Measurements from ENCODE around the gene ERICH3.
A peak's percentile ranks its signal among the peaks of the same experiment; 100 is the strongest.

ERICH3 gene, protein sequence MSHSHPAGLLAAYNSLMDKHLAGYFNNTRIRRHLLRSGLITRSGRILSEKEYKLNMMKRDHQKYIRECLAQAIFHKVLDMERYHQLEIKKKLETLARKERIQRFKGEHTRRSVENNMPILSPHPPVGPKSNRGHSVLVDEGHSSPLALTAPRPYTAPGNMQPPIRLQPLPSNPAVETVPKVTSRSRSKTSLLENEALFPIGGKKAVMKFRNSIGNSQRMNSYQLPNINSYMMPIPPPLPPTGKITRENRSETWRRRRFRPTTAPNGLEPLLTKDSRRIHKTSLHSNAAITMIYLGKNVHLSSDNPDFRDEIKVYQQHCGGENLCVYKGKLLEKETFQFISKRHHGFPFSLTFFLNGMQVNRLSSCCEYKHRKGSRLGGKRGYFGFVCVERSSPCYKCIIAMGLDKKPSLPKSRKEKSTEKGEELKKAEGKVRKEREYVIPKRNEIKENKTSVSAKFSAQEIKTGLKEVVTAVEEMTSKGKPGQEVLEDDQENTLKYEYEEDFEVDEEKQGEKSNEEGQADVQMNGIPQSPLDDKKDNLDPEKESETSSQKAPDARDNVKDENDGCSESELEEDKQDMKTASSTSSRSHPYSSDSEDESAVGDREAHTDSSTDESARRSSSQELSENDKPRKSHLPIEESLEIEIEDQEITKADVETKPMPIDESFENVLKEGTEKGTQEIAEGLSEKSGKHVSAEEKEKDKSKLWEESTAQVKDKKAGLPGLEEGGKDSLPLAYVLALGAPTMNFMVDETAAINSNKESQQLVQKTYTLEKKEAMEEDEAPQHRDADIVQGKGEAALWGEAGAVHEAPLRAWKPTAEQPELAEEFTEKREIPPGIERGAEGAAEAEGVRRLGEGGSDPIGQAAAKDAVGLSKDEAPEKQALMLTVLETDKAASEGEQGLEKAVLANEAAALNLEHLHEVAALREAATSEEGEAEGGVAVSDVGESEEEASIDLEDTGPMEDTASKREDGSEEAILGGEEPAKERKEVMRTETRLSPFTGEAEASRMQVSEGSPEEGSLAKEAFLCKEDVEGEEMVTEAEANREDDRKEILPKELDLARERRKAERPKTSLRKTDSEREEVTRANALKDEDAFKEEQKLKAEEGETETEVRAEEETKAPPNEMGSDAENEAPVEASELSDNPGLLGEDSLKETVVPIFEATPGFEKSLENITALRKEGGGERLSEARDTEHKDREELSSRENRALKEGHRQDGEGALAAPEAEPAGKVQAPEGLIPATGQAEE (N-terminal part only)

DNA sequence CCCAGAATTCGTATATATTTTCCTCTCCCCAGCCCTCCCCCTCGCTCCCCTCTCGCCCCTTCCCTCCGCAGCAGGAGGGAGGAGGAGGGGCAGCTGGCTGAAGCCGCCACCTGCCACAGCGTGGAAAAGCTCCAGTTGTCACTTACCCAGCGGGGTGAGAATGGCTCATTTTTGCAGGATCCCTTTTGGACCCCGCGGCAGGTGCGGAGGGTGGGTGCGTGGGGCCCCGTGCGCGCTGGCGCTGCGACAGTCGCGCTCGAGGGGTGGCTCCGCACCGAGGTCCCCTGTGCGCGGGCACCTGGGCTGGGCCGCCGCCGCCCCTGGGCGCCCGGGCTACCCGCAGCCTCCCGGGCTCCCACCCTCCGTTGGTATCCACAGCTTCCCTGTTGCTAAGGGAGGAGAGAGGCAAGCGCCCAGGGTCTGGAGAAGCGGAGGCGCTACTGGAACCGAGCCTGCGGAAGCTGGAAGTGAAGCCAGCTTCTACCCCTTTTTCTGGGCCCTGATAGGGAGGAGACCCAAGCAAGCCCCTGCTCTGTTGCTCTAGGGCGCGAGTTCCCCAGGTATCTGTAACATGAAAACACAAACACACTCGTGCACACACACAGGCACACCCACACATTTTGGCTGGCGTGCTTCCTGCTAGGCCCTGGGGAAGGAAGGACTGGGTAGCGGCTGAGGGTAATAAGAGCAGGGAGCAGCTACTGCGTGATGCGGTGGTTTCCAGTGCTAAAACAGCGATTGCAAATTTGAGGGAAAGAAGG lies at the start of gene ERICH3:
ERICH3 (minus strand) TSS at position 442 of the 761 bp plus-strand sequence; CDS start at position 169, 273 bp downstream.
- ATAC-seq, result peak; percentile 57

DNA sequence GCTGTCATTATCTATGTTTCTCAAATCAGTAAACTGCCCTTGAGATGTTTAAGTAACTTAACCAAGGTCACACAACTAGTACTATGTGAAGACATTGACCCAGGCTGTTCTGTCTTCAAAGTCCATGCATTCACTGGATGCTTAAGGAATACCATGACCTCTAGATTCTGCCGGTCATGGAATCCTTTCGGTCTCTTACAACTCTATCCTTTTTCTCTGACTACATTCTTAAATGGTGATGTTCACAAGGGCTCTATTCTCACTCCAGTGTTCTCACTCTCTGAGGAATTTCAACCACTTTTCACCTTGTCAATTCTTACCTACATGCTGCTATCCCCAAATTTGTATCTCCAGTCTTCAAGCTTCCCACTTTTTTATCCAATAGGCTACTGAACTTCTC lies 44.0 kb upstream of the ERICH3 start:
- DNase-seq, result no peak
- H3K4me1 Mint-ChIP-seq, result no peaks in the 10 kb centered on the region
- H3K9me3 Mint-ChIP-seq, result no peaks in the 10 kb centered on the region
- H3K27ac Mint-ChIP-seq, result no peak overlapping the region
- no peaks in the 10 kb centered on the region for H3K27me3 Mint-ChIP-seq
- no peak overlapping the region for H3K4me3 Mint-ChIP-seq
- no peak for ATAC-seq

More for the DNA sequence above, at the start of gene ERICH3:
- H3K4me3 Mint-ChIP-seq, result peak within 1 kb of the TSS; percentile 5 to 34
- H3K27ac Mint-ChIP-seq, result no peak within 1 kb of the TSS
- peaks cover 6 to 10% of the 10 kb centered on the region in 2 donors for H3K9me3 Mint-ChIP-seq
- peaks cover 7% of the 10 kb centered on the region for H3K4me1 Mint-ChIP-seq
- DNase-seq, result no peak
- peaks cover 51% of the 10 kb centered on the region for H3K27me3 Mint-ChIP-seq

DNA sequence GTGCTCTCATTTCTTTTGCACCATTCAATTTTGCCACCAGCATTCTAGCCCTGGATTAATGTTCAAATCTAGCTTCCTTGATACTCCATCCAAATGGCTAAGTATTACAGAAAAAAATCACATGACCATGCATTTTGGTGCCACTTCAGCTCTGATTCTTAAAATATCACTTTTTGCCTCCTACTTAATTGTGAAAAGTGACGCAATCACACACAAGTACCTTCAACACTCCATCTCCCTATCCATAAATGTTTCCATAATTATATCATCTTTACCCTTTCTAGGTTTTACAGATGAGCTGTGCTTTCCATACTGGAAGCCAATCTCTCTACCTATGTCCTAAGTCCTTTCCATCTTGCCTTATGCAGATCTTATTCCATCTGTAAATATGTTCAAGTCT lies 43.2 kb upstream of the ERICH3 start:
- H3K9me3 Mint-ChIP-seq, result no peaks in the 10 kb centered on the region
- no peak for DNase-seq
- H3K4me3 Mint-ChIP-seq, result no peak overlapping the region
- no peak overlapping the region for H3K27ac Mint-ChIP-seq
- H3K27me3 Mint-ChIP-seq, result no peaks in the 10 kb centered on the region
- ATAC-seq, result no peak
- H3K4me1 Mint-ChIP-seq, result no peaks in the 10 kb centered on the region

DNA sequence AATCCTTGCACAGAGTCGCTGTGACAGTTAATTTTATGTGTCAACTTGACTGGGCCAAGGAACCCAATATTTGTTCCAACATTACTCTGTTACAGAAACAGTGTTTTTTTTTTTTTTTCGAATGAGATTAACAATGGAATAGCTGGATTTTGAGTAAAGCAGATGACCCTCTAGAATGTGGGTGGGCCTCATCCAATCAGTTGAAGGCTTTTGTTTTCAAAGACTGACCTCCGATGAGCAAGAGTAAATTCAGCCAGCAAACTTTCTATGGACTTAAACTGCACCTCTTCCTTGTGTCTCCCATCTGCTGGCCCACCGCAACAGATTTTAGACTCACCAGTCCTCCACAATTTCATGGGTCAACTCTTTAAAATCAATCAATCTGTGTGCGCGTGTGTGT lies 42.2 kb upstream of the ERICH3 start:
- no peaks in the 10 kb centered on the region for H3K27me3 Mint-ChIP-seq
- no peak overlapping the region for H3K27ac Mint-ChIP-seq
- no peak overlapping the region for H3K4me3 Mint-ChIP-seq
- no peak for ATAC-seq
- H3K4me1 Mint-ChIP-seq, result no peaks in the 10 kb centered on the region
- H3K9me3 Mint-ChIP-seq, result no peaks in the 10 kb centered on the region
- DNase-seq, result no peak

DNA sequence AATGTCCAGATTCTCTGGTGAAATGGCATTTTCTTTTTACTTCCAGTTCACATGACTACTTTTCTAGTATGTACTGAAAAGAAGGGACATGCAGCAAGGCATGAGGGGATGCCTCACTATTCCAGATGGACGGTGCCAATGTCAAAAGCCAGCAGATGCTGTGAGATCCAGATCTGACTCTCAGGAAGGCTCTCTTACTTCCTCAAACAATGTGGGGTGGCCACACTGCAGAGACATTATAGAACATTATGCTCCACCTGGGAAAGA lies 41.6 kb upstream of the ERICH3 start:
- Mint-ChIP-seq H3K4me1 (no peaks in the 10 kb centered on the region), H3K27me3 (no peaks in the 10 kb centered on the region), H3K9me3 (no peaks in the 10 kb centered on the region), H3K4me3 (no peak overlapping the region), H3K27ac (no peak overlapping the region)
- DNase-seq, result no peak
- ATAC-seq, result no peak

DNA sequence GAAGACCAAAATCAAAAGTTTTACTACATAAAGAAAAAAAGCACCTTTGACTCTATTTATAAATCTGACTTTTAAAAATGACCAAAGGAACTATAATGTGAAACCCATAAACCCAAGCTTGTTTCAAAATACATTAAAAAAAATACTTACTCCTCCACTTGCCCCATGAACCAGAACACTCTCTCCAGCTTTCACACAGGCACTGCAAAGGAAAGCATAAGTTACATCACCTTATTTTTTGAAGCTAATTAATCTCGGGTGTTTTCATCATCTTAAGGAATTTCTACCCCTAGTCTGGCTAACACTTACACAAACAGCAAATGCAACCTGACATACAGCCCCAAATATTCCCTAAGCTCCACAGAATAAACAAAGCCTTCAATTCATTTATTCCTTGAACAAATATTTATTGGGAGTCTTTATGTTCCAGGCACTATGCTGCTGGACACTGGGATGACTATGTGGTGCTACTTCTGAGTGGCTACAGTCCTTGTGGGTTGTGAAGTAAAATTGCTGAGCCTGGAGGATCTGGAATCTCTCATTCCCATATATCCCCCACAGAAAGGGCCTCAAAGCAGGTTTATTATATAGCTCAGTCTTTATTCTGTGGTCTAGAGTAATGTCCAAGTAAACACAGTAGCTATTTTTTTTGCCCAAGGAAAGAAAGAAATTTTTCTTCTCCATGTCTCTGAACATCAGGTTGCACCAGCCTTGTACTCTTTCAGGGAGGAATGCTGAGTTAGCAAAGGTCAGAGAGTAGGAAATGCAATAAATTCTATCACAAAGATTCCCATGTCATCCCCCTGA lies 41.0 kb upstream of the ERICH3 start:
- Mint-ChIP-seq H3K9me3 (no peaks in the 10 kb centered on the region), H3K27me3 (no peaks in the 10 kb centered on the region), H3K4me1 (no peaks in the 10 kb centered on the region), H3K27ac (no peak overlapping the region), H3K4me3 (no peak overlapping the region)
- ATAC-seq (no peak), DNase-seq (no peak)

DNA sequence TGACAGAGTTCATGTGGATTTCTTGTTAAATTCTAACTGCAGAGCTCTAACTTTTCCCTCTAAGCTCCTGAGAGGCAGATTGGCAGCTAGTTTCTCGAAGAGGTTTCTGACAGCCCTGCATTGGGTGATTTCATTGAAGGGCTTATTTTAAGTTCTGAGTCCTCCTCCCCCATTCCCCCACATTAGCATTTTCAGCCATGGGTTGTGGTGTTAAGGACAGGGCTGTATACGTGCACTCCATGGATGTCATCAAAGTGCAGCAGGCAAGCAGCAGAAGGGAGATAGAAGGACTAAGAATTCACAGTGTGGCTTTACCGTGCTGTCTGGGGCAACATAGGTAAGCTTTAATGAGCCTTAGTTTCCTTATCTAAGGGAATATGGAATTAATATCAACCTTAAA lies 40.3 kb upstream of the ERICH3 start:
- no peak for DNase-seq
- Mint-ChIP-seq H3K4me3 (no peak overlapping the region), H3K27ac (no peak overlapping the region), H3K9me3 (no peaks in the 10 kb centered on the region), H3K27me3 (no peaks in the 10 kb centered on the region), H3K4me1 (no peaks in the 10 kb centered on the region)
- no peak for ATAC-seq

DNA sequence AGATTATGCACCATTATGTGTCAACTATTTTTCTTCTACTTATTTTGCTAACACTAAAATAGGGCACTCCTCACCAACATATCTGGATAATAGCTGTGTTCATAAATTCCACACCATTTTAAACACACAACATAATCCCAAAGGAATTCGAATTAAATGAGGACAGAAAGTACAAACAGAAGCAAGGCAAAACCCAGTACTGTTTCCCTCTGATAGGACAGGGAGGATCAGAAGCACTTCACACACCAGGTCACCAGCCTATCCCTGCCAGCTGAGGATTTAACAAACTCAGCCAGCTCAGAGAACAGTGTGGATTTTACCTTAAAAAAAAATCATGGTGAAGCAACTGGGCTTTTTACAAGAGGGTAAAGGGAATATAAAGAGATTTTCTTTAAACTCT lies 39.3 kb upstream of the ERICH3 start:
- H3K4me1 Mint-ChIP-seq, result no peaks in the 10 kb centered on the region
- H3K9me3 Mint-ChIP-seq, result no peaks in the 10 kb centered on the region
- no peaks in the 10 kb centered on the region for H3K27me3 Mint-ChIP-seq
- DNase-seq (no peak), ATAC-seq (no peak)
- no peak overlapping the region for H3K4me3 Mint-ChIP-seq
- no peak overlapping the region for H3K27ac Mint-ChIP-seq

DNA sequence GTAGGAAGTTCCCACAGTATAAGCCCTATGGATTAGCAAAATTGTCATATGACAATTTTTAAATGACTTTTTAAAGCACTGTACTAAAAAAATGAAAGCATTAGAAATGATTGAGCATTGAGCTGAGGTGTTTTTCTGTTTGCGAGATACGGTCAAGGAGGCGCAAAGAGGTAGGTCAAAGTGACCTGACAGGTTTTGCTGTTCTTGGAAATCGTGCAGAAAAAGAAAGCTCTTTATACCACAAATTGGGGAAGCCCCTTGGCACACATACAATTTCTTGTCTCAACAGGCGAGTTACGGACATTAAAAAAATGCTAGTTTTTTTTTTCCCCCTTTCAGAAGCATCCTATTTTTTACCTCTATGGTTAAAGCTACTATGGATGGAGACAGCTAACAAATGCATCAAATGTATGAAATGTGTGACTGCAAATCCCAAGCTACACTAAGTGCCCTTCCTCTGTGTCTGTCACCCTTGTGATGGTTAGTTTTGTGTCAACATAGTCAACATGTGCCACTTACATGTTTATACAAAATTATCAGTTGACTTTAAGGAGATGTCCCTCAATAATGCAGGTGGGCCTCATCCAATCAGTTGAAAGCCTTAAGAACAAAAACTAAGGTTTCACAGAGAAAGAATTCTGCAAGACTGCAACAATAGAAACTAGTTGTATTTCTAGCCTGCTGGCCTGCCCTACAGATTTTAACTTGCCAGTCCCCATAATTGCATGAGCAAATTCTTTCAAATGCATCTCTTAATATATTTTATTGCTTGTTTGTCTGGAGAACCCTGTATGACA lies 30.0 kb upstream of the ERICH3 start:
- H3K4me1 Mint-ChIP-seq, result no peaks in the 10 kb centered on the region
- H3K27ac Mint-ChIP-seq, result no peak overlapping the region
- H3K27me3 Mint-ChIP-seq, result no peaks in the 10 kb centered on the region
- ATAC-seq, result no peak
- no peak for DNase-seq
- no peak overlapping the region for H3K4me3 Mint-ChIP-seq
- no peaks in the 10 kb centered on the region for H3K9me3 Mint-ChIP-seq

DNA sequence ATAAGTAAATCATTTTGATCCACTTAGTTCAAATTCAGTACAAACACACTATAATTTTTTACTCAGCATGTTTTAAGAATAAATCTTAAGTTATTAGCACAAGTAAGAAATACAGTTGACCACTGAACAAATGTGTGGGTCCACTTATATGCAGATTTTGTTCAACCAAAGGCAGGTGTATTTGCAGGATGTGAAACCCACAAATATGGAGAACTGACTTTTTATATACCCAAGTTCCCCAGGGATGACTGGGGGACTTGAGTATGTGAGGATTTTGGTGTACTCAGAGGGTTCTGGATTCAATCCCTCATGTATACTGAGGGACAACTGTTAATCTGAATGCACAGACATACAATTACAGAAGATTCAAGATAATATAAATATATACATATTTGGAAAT lies 25.7 kb upstream of the ERICH3 start:
- H3K27me3 Mint-ChIP-seq, result no peaks in the 10 kb centered on the region
- DNase-seq, result no peak
- H3K27ac Mint-ChIP-seq, result no peak overlapping the region
- ATAC-seq, result no peak
- H3K4me1 Mint-ChIP-seq, result no peaks in the 10 kb centered on the region
- no peaks in the 10 kb centered on the region for H3K9me3 Mint-ChIP-seq
- no peak overlapping the region for H3K4me3 Mint-ChIP-seq

DNA sequence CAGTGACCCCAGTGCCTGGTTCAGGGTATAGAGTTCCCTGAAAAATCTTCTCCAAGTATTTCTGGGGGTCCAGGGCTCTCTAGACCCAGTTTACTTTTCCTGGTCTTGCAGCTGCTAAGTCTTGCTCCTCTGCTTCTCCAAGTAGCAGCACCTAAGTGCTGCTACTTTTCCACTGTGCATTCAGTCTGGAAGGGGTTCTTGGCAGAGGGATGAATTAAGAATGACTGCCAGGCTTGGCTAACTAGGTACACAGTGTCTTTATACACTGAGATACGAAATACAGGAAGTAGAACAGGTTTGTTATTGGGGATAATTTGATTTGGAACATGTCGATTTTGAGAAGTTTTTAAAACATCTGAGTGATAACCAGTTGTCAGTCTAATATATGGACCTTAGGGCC lies 24.2 kb upstream of the ERICH3 start:
- Mint-ChIP-seq H3K27me3 (no peaks in the 10 kb centered on the region), H3K4me1 (no peaks in the 10 kb centered on the region), H3K27ac (no peak overlapping the region), H3K9me3 (no peaks in the 10 kb centered on the region), H3K4me3 (no peak overlapping the region)
- ATAC-seq (no peak), DNase-seq (no peak)

DNA sequence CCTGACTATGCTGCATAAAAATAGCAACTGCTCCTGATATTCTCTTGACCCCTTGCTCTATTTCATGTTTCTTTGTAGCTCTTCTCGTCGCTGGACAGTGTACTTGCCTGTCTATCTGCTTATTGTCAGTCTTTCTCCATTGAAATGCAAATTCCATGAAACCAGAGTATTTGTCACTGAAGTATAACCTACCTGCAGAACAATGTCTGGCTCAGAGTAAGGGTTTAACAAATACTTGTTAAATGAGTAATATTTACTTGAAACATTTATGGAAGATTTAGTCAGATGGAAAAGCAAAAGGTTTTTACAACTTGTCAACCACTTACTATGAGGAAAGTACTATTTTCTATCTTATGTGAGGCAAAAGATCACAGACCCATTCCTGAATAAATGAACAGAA lies 19.9 kb upstream of the ERICH3 start:
- DNase-seq (no peak), ATAC-seq (no peak)
- no peak overlapping the region for H3K4me3 Mint-ChIP-seq
- H3K27me3 Mint-ChIP-seq, result peaks cover 9% of the 10 kb centered on the region
- no peaks in the 10 kb centered on the region for H3K4me1 Mint-ChIP-seq
- no peak overlapping the region for H3K27ac Mint-ChIP-seq
- H3K9me3 Mint-ChIP-seq, result no peaks in the 10 kb centered on the region

DNA sequence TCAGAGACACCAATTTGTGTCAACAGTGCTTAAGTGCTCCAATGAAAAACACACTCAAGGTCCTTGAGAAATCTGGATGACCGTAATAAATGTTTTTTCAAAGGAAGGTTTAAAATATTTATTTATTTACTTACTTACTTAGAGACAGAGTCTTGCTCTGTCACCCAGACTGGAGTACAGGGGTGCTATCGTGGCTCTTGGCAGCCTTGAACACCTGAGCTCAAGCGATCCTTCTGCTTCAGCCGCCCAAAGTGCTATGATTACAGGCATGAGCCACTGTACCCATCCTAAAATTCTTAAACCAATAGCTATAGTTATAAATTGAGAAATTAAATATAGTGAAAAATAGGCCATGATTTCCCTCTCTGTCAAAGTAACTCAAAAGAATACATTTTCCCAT lies 17.3 kb upstream of the ERICH3 start:
- no peaks in the 10 kb centered on the region for H3K9me3 Mint-ChIP-seq
- H3K4me1 Mint-ChIP-seq, result no peaks in the 10 kb centered on the region
- H3K27me3 Mint-ChIP-seq, result peaks cover 13% of the 10 kb centered on the region
- DNase-seq, result no peak
- no peak for ATAC-seq
- no peak overlapping the region for H3K4me3 Mint-ChIP-seq
- H3K27ac Mint-ChIP-seq, result no peak overlapping the region

DNA sequence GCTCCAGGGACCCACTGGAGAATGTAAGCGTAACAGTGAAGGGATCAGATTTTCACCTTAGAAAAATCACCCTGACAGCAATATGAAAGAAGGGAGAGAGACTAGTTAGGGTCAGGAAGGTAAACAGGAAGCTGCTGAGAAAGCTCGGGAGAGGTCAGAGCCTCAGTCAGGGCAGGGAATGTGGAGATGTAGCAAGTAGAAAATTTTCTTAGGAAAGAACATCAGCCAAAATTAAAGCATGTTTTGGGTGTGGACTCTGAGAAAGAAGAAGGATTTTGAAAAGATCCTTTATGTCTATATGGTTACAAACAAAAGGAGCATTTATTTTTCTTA lies 16.7 kb upstream of the ERICH3 start:
- Mint-ChIP-seq H3K4me1 (no peaks in the 10 kb centered on the region), H3K4me3 (no peak overlapping the region), H3K27ac (peak overlapping the region in 1 of 2 donors; percentile 66), H3K9me3 (no peaks in the 10 kb centered on the region), H3K27me3 (peaks cover 19% of the 10 kb centered on the region)
- no peak for ATAC-seq
- no peak for DNase-seq
